Measurements from ENCODE around the gene TMEM271. TPM values are rescaled to one million over a fixed set of nuclear protein-coding genes. Genes with fewer than 3 reads are reported as not detected.
A peak's percentile ranks its signal among the peaks of the same experiment; 100 is the strongest.

Gene TMEM271
- total and polyA plus RNA-seq, 2 donors (not counting 3 experiments of a cell fraction or from before 2014, with no cell fraction given): not detected

GRCh38 chr4:604131-604530, 28.0 kb upstream of the TMEM271 start:
- no peak overlapping the region for H2AFZ ChIP-seq (ENCODE audit: low read depth, low read length)
- DNase-seq (ENCODE audit: low read depth, low spot score) (no peak), FAIRE-seq (no peak)
- dilution Hi-C loops (cut with MboI; ENCODE audit: extremely low pct_ligation_motif_present, low sequenced_read_pairs) (no loop called here), intact Hi-C loops (cut with micrococcal nuclease) (no loop called here)
- BruUV-seq (replicated peaks): no TSS peak
- H3K4me3 ChIP-seq (replicated peaks in 1 of 3; ENCODE audit: insufficient read depth in 1 of 3, low read depth in 1 of 3, low read length in 3 of 3): no peak overlapping the region
- H3K4me1 ChIP-seq (ENCODE audit: control insufficient read depth, extremely low read depth, insufficient read depth, low read length): no peaks in the 10 kb centered on the region
- H3K36me3 ChIP-seq (ENCODE audit: control insufficient read depth in 2 of 2, extremely low read depth in 1 of 2, insufficient read depth in 2 of 2, low read length in 2 of 2): no peaks in the 10 kb centered on the region
- no peak overlapping the region for H3K4me2 ChIP-seq (ENCODE audit: insufficient read depth, low read length)
- H3K27me3 ChIP-seq (ENCODE audit: control insufficient read depth in 2 of 2, insufficient read depth in 2 of 2, low read length in 2 of 2): no peaks in the 10 kb centered on the region
- no peak for TF ChIP-seq MAX (IDR thresholded peaks at IDR 0.05; ENCODE audit: insufficient read depth, insufficient read length)
- H3K27ac ChIP-seq (ENCODE audit: insufficient read depth, low read depth, low read length): no peak overlapping the region
- CTCF ChIA-PET: no interaction called here
- no peaks in the 10 kb centered on the region for H3K79me2 ChIP-seq (ENCODE audit: control insufficient read depth, insufficient read depth, low read length)
- no peaks in the 10 kb centered on the region for H3K9me3 ChIP-seq (replicated peaks; ENCODE audit: control insufficient read depth, insufficient read depth, low read length)
- no peaks in the 10 kb centered on the region for H3K9me1 ChIP-seq (replicated peaks; ENCODE audit: control insufficient read depth, extremely low read depth, insufficient read depth, low read length)
- H4K20me1 ChIP-seq (replicated peaks; ENCODE audit: control insufficient read depth, extremely low read depth, insufficient read depth, low read length): no peaks in the 10 kb centered on the region
- H3K9ac ChIP-seq (replicated peaks; ENCODE audit: extremely low read depth, insufficient read depth, low read length): no peak overlapping the region
- POLR2A ChIA-PET: no interaction called here

GRCh38 chr4:602559-602942, 26.5 kb upstream of the TMEM271 start:
- Histone ChIP-seq H3K79me2 (ENCODE audit: control insufficient read depth, insufficient read depth, low read length) (no peaks in the 10 kb centered on the region), H3K4me3 (replicated peaks in 1 of 3; ENCODE audit: insufficient read depth in 1 of 3, low read depth in 1 of 3, low read length in 3 of 3) (no peak overlapping the region), H3K4me2 (ENCODE audit: insufficient read depth, low read length) (no peak overlapping the region), H2AFZ (ENCODE audit: low read depth, low read length) (no peak overlapping the region), H3K27ac (ENCODE audit: insufficient read depth, low read depth, low read length) (no peak overlapping the region), H3K4me1 (ENCODE audit: control insufficient read depth, extremely low read depth, insufficient read depth, low read length) (no peaks in the 10 kb centered on the region), H3K9me3 (replicated peaks; ENCODE audit: control insufficient read depth, insufficient read depth, low read length) (no peaks in the 10 kb centered on the region), H3K36me3 (ENCODE audit: control insufficient read depth in 2 of 2, extremely low read depth in 1 of 2, insufficient read depth in 2 of 2, low read length in 2 of 2) (no peaks in the 10 kb centered on the region), H3K9ac (replicated peaks; ENCODE audit: extremely low read depth, insufficient read depth, low read length) (no peak overlapping the region), H3K9me1 (replicated peaks; ENCODE audit: control insufficient read depth, extremely low read depth, insufficient read depth, low read length) (no peaks in the 10 kb centered on the region), H4K20me1 (replicated peaks; ENCODE audit: control insufficient read depth, extremely low read depth, insufficient read depth, low read length) (no peaks in the 10 kb centered on the region), H3K27me3 (ENCODE audit: control insufficient read depth in 2 of 2, insufficient read depth in 2 of 2, low read length in 2 of 2) (no peaks in the 10 kb centered on the region)
- POLR2A ChIA-PET: no interaction called here
- dilution Hi-C loops (cut with MboI; ENCODE audit: extremely low pct_ligation_motif_present, low sequenced_read_pairs) (no loop called here), intact Hi-C loops (cut with micrococcal nuclease) (no loop called here)
- no peak for DNase-seq (ENCODE audit: low read depth, low spot score)
- CTCF ChIA-PET: interaction anchor here (1.0 kb wide), 1 partner anchor 71 kb away, joined by 4 read pairs; the partner anchor contains the start of genes ATP5ME and MYL5
- no peak for FAIRE-seq
- no peak for TF ChIP-seq POLR2AphosphoS5 (IDR thresholded peaks at IDR 0.05; ENCODE audit: insufficient read depth, low read depth, low read length)
- TF ChIP-seq, protein P1, sequence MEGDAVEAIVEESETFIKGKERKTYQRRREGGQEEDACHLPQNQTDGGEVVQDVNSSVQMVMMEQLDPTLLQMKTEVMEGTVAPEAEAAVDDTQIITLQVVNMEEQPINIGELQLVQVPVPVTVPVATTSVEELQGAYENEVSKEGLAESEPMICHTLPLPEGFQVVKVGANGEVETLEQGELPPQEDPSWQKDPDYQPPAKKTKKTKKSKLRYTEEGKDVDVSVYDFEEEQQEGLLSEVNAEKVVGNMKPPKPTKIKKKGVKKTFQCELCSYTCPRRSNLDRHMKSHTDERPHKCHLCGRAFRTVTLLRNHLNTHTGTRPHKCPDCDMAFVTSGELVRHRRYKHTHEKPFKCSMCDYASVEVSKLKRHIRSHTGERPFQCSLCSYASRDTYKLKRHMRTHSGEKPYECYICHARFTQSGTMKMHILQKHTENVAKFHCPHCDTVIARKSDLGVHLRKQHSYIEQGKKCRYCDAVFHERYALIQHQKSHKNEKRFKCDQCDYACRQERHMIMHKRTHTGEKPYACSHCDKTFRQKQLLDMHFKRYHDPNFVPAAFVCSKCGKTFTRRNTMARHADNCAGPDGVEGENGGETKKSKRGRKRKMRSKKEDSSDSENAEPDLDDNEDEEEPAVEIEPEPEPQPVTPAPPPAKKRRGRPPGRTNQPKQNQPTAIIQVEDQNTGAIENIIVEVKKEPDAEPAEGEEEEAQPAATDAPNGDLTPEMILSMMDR (IDR thresholded peaks at IDR 0.05; ENCODE audit: extremely low read depth in 1 of 2, insufficient read depth in 1 of 2, low read depth in 1 of 2, low read length in 2 of 2): peak in 1 of 2 donors; percentile 44
- no TSS peak for BruUV-seq (replicated peaks)

Data from endothelial cell of umbilical vein (primary cell).